Neuronal stem cell (in vitro differentiated cells): ENCODE measurements around the gene PTPRG.

Experiments
- DNase-seq: peaks from one replicate; pipeline ENCODE4 v3.0.0-alpha.2; 2013; ENCODE audit warnings: low spot score
- H2AFZ ChIP-seq: one replicate; pipeline ENCODE4 v1.6.1; 2013; ENCODE audit warnings: mild to moderate bottlenecking, low read length, inconsistent platforms
- H2AK5ac ChIP-seq: 2 replicates; pipeline ENCODE4 v1.6.1; 2013; ENCODE audit warnings: low read depth, mild to moderate bottlenecking, inconsistent platforms, low read length, moderate library complexity, mixed read lengths
- H2BK120ac ChIP-seq: 2 replicates; pipeline ENCODE4 v1.6.1; 2013; ENCODE audit warnings: low read depth, mild to moderate bottlenecking, inconsistent platforms, low read length, moderate library complexity, mixed read lengths
- H2BK12ac ChIP-seq: one replicate; pipeline ENCODE4 v1.6.1; 2013; ENCODE audit warnings: low read length, inconsistent platforms
- H2BK15ac ChIP-seq: 2 replicates; pipeline ENCODE4 v1.6.1; 2013; ENCODE audit warnings: mild to moderate bottlenecking, low read length, inconsistent platforms, mixed read lengths
- H2BK5ac ChIP-seq: one replicate; pipeline ENCODE4 v1.6.1; 2013; ENCODE audit warnings: inconsistent platforms, mild to moderate bottlenecking, low read length, moderate library complexity
- H3K14ac ChIP-seq: one replicate; pipeline ENCODE4 v1.6.1; 2013; ENCODE audit warnings: low read length, inconsistent platforms
- H3K18ac ChIP-seq: 2 replicates; pipeline ENCODE4 v1.6.1; 2013; ENCODE audit warnings: low read length, inconsistent platforms
- H3K23ac ChIP-seq: 2 replicates; pipeline ENCODE4 v1.6.1; 2013; ENCODE audit warnings: low read depth, mild to moderate bottlenecking, mixed read lengths, low read length, inconsistent platforms; ENCODE audit not compliant: poor library complexity
- H3K27ac ChIP-seq: replicated peaks from 3 replicates; pipeline ENCODE4 v1.5.1; 2013; ENCODE audit warnings: low read length, inconsistent platforms
- H3K27me3 ChIP-seq, 3 experiments: 2 replicates each; pipeline ENCODE4 v1.6.1; 2013; ENCODE audit warnings: low read length in 3 of 3, mild to moderate bottlenecking in 2 of 3, inconsistent platforms in 1 of 3, low read depth in 1 of 3, mixed read lengths in 1 of 3, moderate library complexity in 1 of 3; ENCODE audit not compliant: control insufficient read depth in 3 of 3, insufficient read depth in 3 of 3
- H3K36me3 ChIP-seq, 2 donors: replicated peaks in 1 of 2; 2 replicates each; pipeline ENCODE4 v1.6.1; 2013; ENCODE audit warnings: low read length in 2 of 2; ENCODE audit not compliant: control insufficient read depth in 2 of 2, insufficient read depth in 2 of 2
- H3K4ac ChIP-seq: 2 replicates; pipeline ENCODE4 v1.6.1; 2013; ENCODE audit warnings: inconsistent platforms, mild to moderate bottlenecking, low read length, moderate library complexity
- H3K4me1 ChIP-seq, 2 donors: 1 replicate in 1 of 2; 2 replicates in 1 of 2; pipeline ENCODE4 v1.6.1; 2013; ENCODE audit warnings: low read length in 2 of 2, low read depth in 1 of 2; ENCODE audit not compliant: control insufficient read depth in 2 of 2, insufficient read depth in 1 of 2
- H3K4me2 ChIP-seq: one replicate; pipeline ENCODE4 v1.6.1; 2013; ENCODE audit warnings: mild to moderate bottlenecking, low read length, inconsistent platforms; ENCODE audit not compliant: insufficient read depth, poor library complexity, severe bottlenecking
- H3K4me3 ChIP-seq, 2 donors: 2 replicates each; pipeline ENCODE4 v1.5.1; 2013; ENCODE audit warnings: low read length in 2 of 2, mild to moderate bottlenecking in 2 of 2, inconsistent platforms in 1 of 2, moderate library complexity in 1 of 2
- H3K79me1 ChIP-seq: one replicate; pipeline ENCODE4 v1.6.1; 2013; ENCODE audit warnings: low read depth, mild to moderate bottlenecking, inconsistent platforms, low read length, moderate library complexity
- H3K9ac ChIP-seq: one replicate; pipeline ENCODE4 v1.6.1; 2013; ENCODE audit warnings: mild to moderate bottlenecking, low read depth, low read length, inconsistent platforms; ENCODE audit not compliant: poor library complexity
- H3K9me3 ChIP-seq, 2 donors: replicated peaks in 1 of 2; 2 replicates each; pipeline versions ENCODE3 to v1.6.1; 2013; ENCODE audit warnings: low read length in 2 of 2, mild to moderate bottlenecking in 2 of 2, inconsistent platforms in 1 of 2, low read depth in 1 of 2, mixed read lengths in 1 of 2, moderate library complexity in 1 of 2; ENCODE audit not compliant: control insufficient read depth in 2 of 2, insufficient read depth in 1 of 2
- H4K8ac ChIP-seq: one replicate; pipeline ENCODE4 v1.6.1; 2013; ENCODE audit warnings: low read depth, mild to moderate bottlenecking, inconsistent platforms, low read length, moderate library complexity
- H4K91ac ChIP-seq: one replicate; pipeline ENCODE4 v1.6.1; 2013; ENCODE audit warnings: low read length, low read depth, mild to moderate bottlenecking, inconsistent platforms; ENCODE audit not compliant: poor library complexity
- WGBS, 2 donors: extraction: QIAGEN DNeasy Blood & Tissue Kit; methylation state at CpG; one replicate each; pipeline ENCODE4 v1.1.7; 2013; ENCODE audit warnings: missing lambda C conversion rate in 2 of 2, mixed read lengths in 1 of 2; ENCODE audit not compliant: insufficient read length in 2 of 2, insufficient replicate concordance in 1 of 2; ENCODE audit errors: extremely low coverage in 2 of 2; 5-methylcytosine and 5-hydroxymethylcytosine counted together

Gene PTPRG

GRCh38 chr3:61684386-61684785 lies 123.0 kb downstream of the PTPRG start:
- no peak overlapping the region for H4K91ac ChIP-seq
- no peak overlapping the region for H2AK5ac ChIP-seq

GRCh38 chr3:61685755-61686154 lies 124.4 kb downstream of the PTPRG start:
- Histone ChIP-seq H2BK12ac (no peak overlapping the region), H3K4me3 (no peak overlapping the region), H3K27ac (no peak overlapping the region), H2AFZ (no peak overlapping the region), H3K36me3 (no peaks in the 10 kb centered on the region), H2BK15ac (no peak overlapping the region), H2BK5ac (no peak overlapping the region), H3K9ac (no peak overlapping the region), H3K23ac (no peak overlapping the region), H4K8ac (no peak overlapping the region), H3K18ac (no peak overlapping the region), H3K4me1 (peaks cover 26 to 33% of the 10 kb centered on the region in 2 donors), H3K14ac (no peak overlapping the region), H3K27me3 (no peaks in the 10 kb centered on the region), H3K79me1 (peaks cover 2% of the 10 kb centered on the region), H2BK120ac (no peak overlapping the region), H3K9me3 (no peaks in the 10 kb centered on the region), H2AK5ac (no peak overlapping the region), H4K91ac (no peak overlapping the region), H3K4me2 (no peak overlapping the region), H3K4ac (no peak overlapping the region)
- no CpG with 5 or more reads among the region's 9 CpGs for whole genome bisulfite sequencing, 2 donors
- DNase-seq: no peak

More at GRCh38 chr3:61684386-61684785, 123.0 kb downstream of the PTPRG start:
- Histone ChIP-seq H3K79me1 (peaks cover 2% of the 10 kb centered on the region), H3K9ac (no peak overlapping the region), H3K27ac (no peak overlapping the region), H2BK15ac (no peak overlapping the region), H3K4ac (no peak overlapping the region), H3K36me3 (no peaks in the 10 kb centered on the region), H3K18ac (no peak overlapping the region), H2BK12ac (no peak overlapping the region), H3K23ac (no peak overlapping the region), H2AFZ (no peak overlapping the region), H2BK120ac (no peak overlapping the region), H3K4me2 (no peak overlapping the region), H3K4me3 (no peak overlapping the region), H3K4me1 (peaks cover 26 to 34% of the 10 kb centered on the region in 2 donors), H2BK5ac (no peak overlapping the region), H3K27me3 (no peaks in the 10 kb centered on the region), H3K9me3 (no peaks in the 10 kb centered on the region), H4K8ac (no peak overlapping the region), H3K14ac (no peak overlapping the region)
- no CpG with 5 or more reads among the region's 3 CpGs for WGBS, 2 donors
- no peak for DNase-seq

GRCh38 chr3:61686228-61686648 lies 124.9 kb downstream of the PTPRG start:
- WGBS, 2 donors: no CpG with 5 or more reads among the region's 3 CpGs
- H3K27me3 ChIP-seq: no peaks in the 10 kb centered on the region

GRCh38 chr3:61687206-61687605 lies 125.8 kb downstream of the PTPRG start:
- H3K4me3 ChIP-seq: no peak overlapping the region
- peaks cover 26 to 32% of the 10 kb centered on the region in 2 donors for H3K4me1 ChIP-seq
- no peaks in the 10 kb centered on the region for H3K9me3 ChIP-seq
- H3K14ac ChIP-seq: no peak overlapping the region
- H3K4ac ChIP-seq: no peak overlapping the region
- peaks cover 2% of the 10 kb centered on the region for H3K79me1 ChIP-seq
- H3K18ac ChIP-seq: no peak overlapping the region
- H4K8ac ChIP-seq: no peak overlapping the region
- DNase-seq: no peak
- no peak overlapping the region for H2BK120ac ChIP-seq
- no peaks in the 10 kb centered on the region for H3K27me3 ChIP-seq
- no CpG with 5 or more reads among the region's 2 CpGs for WGBS, 2 donors
- no peak overlapping the region for H3K23ac ChIP-seq
- H2BK5ac ChIP-seq: no peak overlapping the region
- no peak overlapping the region for H2AFZ ChIP-seq
- no peak overlapping the region for H3K4me2 ChIP-seq
- no peak overlapping the region for H2AK5ac ChIP-seq
- H2BK15ac ChIP-seq: no peak overlapping the region
- no peak overlapping the region for H2BK12ac ChIP-seq
- H3K9ac ChIP-seq: no peak overlapping the region
- H3K27ac ChIP-seq: no peak overlapping the region
- no peaks in the 10 kb centered on the region for H3K36me3 ChIP-seq
- no peak overlapping the region for H4K91ac ChIP-seq

More at GRCh38 chr3:61686228-61686648, 124.9 kb downstream of the PTPRG start:
- H3K9me3 ChIP-seq: no peaks in the 10 kb centered on the region
- no peak overlapping the region for H2BK12ac ChIP-seq
- DNase-seq: no peak
- H3K27ac ChIP-seq: no peak overlapping the region
- H3K23ac ChIP-seq: no peak overlapping the region
- peaks cover 2% of the 10 kb centered on the region for H3K79me1 ChIP-seq
- no peak overlapping the region for H3K4me3 ChIP-seq
- no peak overlapping the region for H2BK120ac ChIP-seq
- H3K4ac ChIP-seq: no peak overlapping the region
- H4K8ac ChIP-seq: no peak overlapping the region
- H4K91ac ChIP-seq: no peak overlapping the region
- no peak overlapping the region for H2BK15ac ChIP-seq
- H3K18ac ChIP-seq: no peak overlapping the region
- no peak overlapping the region for H2BK5ac ChIP-seq
- H3K36me3 ChIP-seq: no peaks in the 10 kb centered on the region
- H2AFZ ChIP-seq: no peak overlapping the region
- H2AK5ac ChIP-seq: no peak overlapping the region
- no peak overlapping the region for H3K4me2 ChIP-seq
- H3K14ac ChIP-seq: no peak overlapping the region
- H3K4me1 ChIP-seq: peaks cover 26 to 32% of the 10 kb centered on the region in 2 donors
- H3K9ac ChIP-seq: no peak overlapping the region
